Tibial nerve (tissue), 4 donors: Measurements from ENCODE around the gene GALM.

ENCODE experiments used
- EP300 ChIP-seq, 2 donors: sonication (generic); formaldehyde crosslinking; IDR thresholded peaks; one replicate each; pipeline ENCODE4 v1.6.1; 2017; ENCODE audit warnings: antibody characterized with exemption in 2 of 2, mild to moderate bottlenecking in 1 of 2
- POLR2A ChIP-seq, 2 donors: fragments of 450-650 bp; IDR thresholded peaks; one replicate each; pipeline ENCODE4 v1.6.1; 2017; ENCODE audit warnings: antibody characterized with exemption in 2 of 2, mild to moderate bottlenecking in 2 of 2, moderate library complexity in 2 of 2
- TF ChIP-seq, protein P1 (sequence below), 5 experiments: fragments of 200-600 bp in 3 of 5; fragments of 450-650 bp in 2 of 5; sonication (generic) in 3 of 5; IDR thresholded peaks; one replicate each; pipeline ENCODE4 v1.5.1; 2016 to 2019; ENCODE audit warnings: antibody characterized with exemption in 5 of 5, mild to moderate bottlenecking in 3 of 5, moderate library complexity in 2 of 5

DNA sequence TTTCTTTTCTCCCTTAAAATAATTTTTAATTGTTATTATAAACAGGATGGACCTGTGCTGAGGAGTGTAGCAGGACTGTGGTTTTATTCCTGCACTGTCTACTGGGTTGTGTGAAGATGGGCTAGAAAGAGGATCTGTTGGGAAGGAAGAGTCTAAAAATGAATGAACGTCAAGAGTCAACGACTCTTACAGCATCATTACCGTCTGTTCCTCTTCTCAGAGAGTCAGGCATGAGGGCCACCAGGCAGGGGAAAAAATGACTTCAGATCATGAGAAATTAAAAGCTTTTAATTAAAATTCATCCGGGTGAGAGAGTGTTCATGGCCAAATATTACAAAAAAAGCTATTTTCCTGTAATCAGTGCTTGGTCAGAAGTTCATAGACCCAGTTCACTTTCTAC, 52.7 kb downstream of the GALM start:
- no peak for TF ChIP-seq POLR2A (IDR thresholded peaks at IDR 0.05)
- TF ChIP-seq, protein P1, sequence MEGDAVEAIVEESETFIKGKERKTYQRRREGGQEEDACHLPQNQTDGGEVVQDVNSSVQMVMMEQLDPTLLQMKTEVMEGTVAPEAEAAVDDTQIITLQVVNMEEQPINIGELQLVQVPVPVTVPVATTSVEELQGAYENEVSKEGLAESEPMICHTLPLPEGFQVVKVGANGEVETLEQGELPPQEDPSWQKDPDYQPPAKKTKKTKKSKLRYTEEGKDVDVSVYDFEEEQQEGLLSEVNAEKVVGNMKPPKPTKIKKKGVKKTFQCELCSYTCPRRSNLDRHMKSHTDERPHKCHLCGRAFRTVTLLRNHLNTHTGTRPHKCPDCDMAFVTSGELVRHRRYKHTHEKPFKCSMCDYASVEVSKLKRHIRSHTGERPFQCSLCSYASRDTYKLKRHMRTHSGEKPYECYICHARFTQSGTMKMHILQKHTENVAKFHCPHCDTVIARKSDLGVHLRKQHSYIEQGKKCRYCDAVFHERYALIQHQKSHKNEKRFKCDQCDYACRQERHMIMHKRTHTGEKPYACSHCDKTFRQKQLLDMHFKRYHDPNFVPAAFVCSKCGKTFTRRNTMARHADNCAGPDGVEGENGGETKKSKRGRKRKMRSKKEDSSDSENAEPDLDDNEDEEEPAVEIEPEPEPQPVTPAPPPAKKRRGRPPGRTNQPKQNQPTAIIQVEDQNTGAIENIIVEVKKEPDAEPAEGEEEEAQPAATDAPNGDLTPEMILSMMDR (IDR thresholded peaks at IDR 0.05): no peak
- no peak for TF ChIP-seq EP300 (IDR thresholded peaks at IDR 0.05)
